GM21786 (cell line): ENCODE measurements around the gene AURKA.
"Not testable (repeated sequence)": the region's sequence is repeated elsewhere in the genome, so short reads cannot be mapped to it uniquely, and the experiment has no call there.

Experiments
- ATAC-seq: cut with Tn5 transposase; IDR thresholded peaks from one replicate; pipeline ENCODE4 v1.9.1; 2021; ENCODE audit not compliant: unreplicated experiment

AURKA gene

DNA sequence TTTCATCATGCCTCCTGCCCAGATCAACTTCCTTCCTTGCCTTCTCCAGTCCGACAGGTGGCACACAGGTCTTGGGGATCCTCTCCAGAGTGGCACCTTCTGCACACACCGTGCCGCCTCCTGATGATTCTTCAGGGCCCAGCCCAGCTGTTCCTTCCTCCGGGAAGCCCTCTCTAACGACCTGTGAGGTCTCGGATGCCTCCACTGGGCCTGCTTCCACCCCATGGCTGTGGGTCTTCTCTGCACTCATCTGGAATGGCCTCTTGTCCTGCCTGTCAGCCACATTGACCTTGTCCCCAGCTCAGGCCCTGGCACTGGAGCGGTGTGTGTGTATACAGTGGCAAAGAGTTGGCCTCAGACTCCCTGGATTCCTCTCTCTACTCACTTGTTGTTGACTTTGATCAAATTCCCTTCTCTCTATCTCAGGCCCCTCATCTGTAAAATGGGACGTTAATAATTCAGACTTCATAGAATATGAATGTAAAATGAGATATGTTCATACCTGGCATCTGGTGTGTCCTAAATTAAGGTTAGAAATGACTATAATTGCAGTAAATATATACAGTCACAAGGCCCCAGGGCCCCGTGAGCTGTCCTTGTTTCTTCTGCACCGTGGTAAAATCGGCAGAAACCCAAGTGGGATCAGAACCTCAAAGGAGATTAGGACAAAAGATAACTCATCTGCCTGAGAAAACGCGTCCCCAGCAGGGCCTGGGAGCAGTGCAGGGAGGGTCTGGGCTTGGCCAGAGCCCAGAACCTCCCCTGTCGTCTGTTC is 31.7 kb downstream of the AURKA start:
- ATAC-seq = no peak

DNA sequence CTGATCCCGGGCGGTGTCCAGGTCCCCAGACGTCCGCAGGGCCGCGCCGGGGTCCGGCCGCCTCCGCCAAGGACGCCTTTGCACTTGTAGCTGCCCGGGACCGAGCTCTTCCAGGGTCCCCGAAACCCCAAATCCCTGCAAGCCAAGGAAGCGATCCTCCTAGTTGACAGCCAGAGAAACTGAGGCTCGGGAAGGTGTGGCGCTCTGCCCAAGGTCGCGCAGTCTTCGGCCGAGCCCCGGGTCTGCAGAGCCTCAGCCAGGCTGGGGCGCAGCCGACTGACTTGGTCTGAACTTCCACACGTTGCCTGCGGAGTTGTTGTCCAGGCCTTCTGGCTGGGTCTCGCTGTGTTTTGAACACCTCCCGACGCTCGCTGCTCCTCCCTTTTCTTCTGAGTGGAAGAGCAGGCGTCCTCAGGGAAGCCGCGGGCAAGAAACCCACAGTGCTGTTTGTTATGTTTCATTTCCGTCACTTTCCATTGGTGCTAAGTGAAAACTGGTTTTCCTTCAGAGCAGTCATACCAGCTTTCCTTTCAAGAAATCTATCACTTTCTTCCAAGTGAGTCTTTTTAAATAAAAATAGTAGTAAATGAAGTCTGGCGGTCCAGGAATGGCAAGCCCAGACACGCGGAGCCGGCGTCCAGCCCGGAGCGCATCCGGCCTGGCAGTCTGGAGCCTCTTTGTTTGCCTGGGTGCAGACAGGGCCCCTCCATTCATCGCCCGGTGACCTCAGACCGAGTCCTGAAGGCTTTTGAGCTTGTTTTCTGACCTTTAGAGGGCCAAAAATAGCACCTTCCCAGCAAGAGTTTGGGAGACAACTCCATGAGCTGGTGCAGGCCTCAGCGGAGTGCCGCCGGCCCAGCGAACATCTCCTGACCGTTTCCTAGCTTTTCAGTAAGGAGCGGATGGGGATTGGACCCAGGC is 32.5 kb downstream of the AURKA start:
- ATAC-seq = peak; percentile 18

DNA sequence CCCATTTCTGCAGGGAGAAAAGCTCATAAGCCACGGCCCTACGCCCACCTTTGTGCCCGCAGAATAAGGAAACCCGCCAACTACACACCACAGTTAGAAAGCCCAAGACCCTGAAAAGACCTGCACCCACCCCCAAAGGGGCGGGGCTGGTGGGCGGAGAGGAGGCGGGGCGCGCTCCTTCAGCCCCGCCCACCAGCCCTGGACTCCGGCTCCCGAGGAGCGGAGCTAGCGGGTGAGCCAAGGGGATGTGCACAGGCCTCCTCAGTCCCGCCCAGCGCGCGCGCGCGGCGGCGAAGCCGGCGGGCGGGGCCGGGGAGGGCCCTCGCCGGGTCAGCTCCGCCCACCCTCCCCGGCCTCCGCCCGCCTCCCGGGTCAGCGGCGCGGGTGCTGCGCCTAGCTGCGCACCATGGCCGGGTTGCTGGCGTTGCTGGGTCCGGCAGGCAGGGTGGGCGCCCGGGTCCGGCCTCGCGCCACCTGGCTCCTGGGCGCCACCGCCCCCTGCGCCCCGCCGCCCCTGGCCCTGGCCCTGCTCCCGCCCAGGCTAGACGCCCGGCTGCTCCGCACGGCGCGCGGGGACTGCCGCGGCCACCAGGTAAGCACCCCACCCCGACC is 33.3 kb downstream of the AURKA start, which contains the start of gene FAM210B:
Gene FAM210B (plus strand): TSS at position 375 of the 612 bp plus-strand sequence. CDS start 32 bp downstream, at position 407.
- peak; percentile 95 for ATAC-seq

DNA sequence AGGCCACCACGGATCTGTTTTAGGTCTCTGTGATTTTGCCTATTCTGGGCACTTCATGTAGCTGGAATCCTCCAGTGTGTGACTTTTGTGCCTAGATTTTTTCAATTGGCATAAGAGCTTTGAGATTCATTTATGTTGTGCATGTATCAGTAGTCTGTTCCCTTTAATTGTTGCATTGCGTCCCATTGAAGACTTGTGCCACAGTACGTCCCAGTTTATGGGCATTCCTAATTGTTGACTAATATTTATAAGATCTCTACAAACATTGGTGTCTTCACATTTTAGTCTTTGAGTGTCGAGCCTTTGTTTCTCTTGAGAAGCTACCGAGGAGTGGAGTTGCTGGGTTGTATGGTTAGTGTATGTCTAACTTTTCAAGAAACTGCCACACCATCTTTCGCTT is 33.9 kb downstream of the AURKA start:
- no peak for ATAC-seq

DNA sequence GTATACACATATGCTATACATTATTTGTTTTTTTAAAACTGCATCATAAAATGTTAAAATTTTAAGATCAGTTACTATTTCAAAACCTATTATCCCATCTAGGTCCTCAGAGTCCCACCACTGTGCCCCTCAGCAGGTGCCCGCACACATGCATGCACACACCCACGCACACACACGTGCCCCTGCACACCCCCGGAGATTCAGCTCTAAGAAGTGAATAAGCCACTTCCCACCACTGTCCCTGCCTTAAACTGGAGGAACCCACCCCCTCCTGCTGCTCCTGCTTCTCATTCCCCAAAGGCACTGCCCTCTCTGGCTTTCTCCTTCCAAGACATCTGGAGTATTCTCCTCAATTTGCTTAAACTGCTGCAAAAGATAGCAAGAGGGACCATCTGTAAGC is 38.7 kb downstream of the AURKA start:
- no peak for ATAC-seq

DNA sequence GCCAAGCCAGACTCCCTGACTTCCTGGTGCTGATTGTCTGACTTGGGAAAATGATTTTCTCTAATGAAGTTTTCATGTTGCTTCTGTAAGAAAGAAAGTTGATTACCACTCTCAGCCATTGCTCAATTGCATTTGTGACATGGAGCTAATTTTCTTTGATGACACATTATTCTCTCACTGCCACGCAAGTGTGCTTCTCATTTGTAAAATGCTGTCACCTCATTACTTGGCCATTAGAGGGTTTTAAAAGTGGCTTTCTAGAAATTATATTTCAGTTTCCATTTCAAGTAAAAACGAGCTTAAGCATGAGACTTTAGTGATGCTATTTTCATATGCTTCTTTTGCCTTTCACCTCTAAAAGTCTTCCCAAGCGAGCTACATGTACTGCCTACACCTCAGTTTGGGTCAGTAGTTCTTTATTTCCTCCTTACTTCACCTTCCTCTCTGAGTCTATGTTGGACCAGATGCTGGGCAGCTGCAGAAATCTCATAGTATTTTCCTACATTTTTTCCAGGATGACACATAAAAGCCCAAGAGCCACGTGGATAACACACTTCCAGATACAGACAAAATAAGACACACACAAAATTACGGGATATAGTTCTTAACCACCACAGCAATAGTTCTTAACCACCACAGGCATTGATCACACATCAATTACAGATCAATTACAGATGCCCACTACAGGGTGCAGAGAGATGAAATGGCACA is 39.5 kb downstream of the AURKA start:
- no peak for ATAC-seq

DNA sequence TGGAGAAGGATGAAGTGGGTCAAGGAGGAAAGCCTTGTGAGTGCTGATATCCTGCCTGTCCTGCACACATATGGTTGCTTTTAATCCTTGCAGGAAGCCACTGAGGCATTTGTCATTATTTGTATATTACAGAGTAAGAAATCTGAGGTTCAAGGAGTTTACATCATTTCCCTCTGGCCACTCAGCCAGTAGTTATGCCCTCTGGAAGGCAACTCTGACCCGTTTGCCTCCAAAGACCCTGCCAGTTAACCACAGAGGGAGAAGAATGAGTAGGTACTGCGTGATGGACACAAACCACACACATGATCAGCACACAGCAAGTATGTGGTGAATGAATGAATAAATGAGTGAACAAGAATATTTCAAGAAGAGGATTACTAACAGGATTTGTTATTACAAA is 41.2 kb downstream of the AURKA start:
- ATAC-seq = no peak

DNA sequence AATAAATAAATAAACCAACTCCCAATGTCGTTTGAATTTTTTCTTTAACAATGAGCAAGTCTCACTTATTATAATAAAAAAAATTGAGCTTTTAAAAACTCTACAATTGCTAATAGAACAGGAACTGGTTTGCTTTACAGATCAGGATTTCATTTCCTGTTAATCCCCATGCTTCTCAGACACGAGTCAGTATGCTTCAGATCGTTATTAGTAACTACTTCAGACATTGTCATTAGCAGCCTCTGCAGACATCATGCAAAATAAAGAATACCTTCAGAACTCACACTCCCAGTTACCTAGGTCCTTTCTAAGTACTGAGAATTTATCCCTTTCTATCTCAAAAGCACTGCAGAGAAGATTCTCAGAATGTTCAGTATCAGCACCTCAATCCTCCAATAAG is 43.3 kb downstream of the AURKA start:
- no peak for ATAC-seq

DNA sequence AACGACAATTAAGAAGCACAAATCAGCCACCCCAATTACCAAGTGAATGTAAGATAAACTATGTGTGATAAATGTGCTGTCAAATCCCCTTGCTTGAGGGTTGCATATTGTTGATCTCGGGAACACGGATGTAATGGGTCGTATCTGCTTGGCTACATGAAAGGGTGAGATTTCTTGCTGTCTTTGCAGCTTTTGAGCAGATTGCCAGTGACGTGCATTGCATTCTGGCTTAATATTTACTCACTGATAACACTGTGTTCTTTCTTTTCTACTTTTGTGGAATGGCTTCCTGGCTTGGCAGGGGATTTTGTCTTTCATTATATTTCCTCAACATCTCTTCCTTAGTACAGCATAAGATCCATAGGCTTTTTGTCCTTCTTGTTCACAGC is 43.7 kb downstream of the AURKA start:
- no peak for ATAC-seq

DNA sequence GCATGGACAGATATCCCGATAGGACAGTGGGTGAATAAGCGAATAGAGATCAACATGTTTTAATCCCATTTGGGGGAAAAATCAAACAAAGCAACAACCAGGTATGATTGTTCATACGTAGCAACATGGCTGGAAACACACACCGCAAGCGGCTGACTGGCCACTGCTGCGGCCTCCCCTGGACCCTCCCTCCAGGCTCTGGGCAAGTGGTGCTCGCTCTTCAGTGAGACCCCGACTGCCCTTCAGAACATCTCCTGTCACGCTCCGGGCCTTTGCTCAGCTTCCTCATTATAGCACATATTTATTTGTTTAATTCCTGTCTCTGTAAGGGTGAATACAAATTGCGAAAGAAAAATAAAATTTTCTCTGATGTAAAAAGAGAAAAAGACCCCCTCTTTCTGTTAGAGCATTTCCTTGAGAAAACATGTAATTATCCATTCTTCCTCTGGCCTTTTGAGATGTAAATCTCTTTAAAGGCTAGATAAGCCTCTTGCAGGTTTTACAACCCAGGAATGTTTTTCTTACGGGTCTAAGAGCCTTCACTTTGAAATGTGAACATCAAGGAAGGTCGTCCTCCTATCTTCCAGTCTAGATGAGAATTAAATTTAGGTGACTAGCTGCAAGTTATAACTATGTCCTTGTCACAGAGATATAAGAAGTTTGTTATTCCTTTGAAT is 44.2 kb downstream of the AURKA start:
- no peak for ATAC-seq

DNA sequence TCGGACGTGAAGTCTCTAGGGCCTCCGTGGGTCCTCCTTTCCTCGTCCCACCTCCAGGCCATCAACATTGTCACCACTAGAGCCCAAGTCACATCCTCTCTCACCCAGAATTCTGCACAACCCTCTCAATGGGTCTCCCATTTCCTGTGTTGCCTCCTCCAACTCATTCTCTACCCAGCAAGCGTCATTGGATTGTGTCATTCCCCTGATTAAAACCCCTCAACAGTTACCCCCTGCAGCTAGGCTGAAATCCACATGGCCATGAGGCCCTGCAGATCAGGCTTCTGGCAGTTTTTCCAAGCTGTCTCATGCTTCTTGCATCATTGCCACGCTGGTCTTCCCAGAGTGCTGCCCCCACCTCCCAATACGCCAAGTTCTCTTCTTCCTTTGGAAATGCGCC is 46.1 kb downstream of the AURKA start:
- no peak for ATAC-seq

DNA sequence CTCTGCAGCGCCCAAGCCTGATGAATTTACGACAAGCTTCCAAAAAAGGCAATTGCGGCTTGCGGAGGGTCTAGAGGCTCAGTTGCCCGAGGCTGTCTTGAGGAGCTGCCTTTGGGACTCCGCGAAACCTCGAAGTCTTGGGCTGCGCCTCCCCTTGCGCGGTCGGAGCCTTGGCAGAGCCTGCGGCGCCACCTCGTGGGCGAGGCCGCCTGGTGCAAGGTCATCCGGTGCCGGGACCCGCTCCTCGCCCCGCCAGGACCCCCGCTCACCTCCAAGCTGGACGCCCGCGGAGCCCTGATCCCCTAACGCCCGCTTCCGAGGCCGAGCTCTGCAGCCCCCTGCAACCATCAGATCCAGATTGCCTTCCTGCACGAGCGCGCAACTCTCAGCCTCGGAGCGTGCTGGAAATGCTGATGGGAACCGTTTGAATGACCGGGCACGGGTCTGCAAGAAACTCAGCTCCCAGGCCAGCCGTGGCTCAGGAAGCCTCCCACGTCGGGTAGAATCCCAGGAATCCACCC is 48.1 kb downstream of the AURKA start:
- ATAC-seq = peak; percentile 56

DNA sequence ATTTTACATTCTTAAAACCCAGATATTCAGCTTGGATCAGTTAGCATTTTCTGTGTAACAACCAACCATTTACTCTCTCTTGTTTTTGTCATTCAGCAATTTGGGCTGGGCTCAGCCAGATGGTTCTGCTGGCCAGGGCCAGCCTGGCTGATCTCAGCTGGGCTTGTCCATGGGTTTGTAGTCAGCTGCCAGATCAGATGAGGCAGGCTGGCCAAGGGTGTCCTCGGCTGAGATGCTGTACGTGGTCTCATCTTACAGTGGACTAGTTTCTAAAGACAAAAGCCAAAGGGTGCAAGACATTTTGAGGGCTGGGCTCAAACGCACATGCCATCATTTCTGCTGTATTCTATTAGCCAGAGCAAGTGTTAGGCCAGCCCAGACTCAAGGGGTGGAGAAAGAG is 49.2 kb downstream of the AURKA start:
- ATAC-seq = no peak

DNA sequence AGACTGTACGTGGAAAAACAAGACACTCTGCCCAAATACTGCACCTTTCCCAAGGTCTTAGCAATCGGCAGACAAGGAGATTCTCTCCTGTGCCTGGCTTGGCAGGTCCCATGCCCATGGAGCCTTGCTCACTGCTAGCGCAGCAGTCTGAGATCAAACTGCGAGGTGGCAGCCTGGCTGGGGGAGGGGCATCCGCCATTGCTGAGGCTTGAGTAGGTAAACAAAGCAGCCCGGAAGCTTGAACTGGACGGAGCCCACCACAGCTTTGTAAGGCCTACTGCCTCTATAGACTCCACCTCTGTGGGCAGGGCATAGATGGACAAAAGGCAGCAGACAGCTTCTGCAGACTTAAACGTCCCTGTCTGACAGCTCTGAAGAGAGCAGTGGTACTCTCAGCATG is 55.3 kb downstream of the AURKA start:
- ATAC-seq = not testable (repeated sequence)

DNA sequence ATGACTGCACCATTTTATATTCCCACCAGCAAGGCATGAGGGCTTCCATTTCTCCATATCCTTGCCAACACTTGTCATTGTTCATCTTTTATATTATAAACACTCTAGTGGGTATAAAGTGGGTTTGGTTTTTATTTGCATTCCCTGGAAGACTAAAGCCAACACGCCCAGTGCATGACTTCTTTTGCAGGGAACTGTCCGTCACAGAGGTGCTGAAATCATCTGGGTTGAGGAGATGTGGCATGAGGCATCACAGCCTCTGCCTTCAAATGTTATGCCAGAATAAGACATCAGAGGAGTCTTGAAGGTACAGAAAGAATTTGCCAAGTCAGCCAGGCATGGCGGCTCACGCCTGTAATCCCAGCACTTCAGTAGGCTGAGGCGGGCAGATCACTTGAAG is 63.2 kb downstream of the AURKA start:
- ATAC-seq = no peak

DNA sequence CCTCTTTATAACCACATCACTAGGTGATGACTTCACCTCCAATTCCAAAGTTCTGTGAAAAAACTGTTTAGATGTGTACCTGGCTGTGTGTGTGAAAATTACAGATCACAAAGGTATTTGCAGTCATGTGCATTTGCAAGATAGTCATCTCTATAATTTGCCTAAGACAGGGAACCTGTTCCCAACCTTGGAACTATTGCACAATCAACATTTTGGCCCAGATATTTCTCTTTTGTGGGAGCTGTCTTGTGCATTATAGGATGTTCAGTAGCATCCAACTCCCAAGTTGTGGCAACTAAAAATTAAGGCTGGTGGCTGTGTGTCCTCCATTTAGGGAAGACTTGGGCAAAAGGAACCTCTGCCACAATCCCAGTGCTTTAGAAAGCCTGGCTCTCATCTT is 67.2 kb downstream of the AURKA start:
- no peak for ATAC-seq

DNA sequence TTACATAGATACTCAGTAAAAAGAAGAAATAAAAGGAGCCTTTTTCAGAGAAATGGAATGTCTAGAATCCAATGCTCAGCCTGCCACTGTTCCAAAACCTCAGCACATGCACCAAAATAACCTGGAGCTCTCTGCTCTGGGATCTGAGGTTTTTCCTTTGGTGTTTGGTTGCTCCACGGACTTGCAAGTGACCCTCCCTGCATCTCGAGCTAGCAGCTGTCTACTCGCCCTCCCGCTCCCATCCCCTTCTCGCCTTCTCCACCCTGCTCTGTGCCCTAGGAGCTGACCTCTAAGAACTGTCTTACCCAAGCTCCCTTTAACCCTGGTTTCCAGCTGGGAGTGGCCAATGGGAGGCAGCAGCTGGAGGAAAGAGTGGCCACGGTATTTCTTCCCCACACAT is 68.4 kb downstream of the AURKA start:
- ATAC-seq = no peak

DNA sequence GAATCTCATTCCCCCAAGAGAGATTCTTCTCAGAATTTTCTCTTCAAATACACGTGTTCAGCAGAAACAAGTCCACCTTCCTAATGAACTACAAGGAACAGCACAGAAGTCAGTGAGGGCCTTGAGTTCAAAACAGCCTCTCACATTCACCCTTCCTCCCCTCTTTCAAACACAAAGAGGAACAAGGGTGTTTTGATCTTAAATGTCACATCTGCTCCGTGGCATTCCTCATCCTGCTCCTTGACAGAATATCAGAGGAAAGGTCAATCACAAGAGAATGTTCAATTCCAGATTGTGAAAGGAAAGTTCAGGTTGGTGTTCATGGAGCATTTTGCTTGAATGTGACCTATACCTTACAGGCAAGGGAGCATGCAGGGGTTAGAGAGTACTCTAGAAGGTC is 68.8 kb downstream of the AURKA start:
- no peak for ATAC-seq

DNA sequence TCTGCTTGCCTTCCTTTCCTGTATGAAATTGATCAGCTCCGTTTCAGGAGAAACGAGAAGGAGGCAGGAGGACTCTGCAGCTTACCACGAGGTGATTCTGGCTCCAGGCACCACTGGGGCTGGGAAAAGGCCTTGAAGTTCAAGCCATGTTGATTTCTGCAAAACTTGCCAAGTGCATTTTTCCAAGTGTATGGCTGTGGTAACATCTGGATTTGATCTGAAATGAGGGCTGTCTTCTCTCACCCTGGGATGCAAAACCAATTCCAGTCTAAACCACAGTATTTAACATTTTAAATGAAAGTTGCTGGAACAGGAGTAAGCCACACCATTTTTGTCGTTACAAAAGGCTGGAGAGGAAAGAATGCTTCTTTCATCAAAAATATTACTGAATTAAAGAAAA is 69.3 kb downstream of the AURKA start:
- no peak for ATAC-seq
